Trophoblast cell (in vitro differentiated cells and primary cell): ENCODE measurements around the gene YBX2.
"Not testable (repeated sequence)": the region's sequence is repeated elsewhere in the genome, so short reads cannot be mapped to it uniquely, and the experiment has no call there.

Experiments
- DNase-seq, 2 donors: peaks; one replicate each; pipeline ENCODE4 v3.0.0-alpha.2; 2016
- H2AFZ ChIP-seq: 2 replicates; pipeline ENCODE4 v1.6.1; 2013; ENCODE audit warnings: low read length, moderate library complexity, mild to moderate bottlenecking; ENCODE audit not compliant: insufficient read depth, poor library complexity
- H2AK5ac ChIP-seq: 2 replicates; pipeline ENCODE4 v1.6.1; 2013; ENCODE audit warnings: mild to moderate bottlenecking, low read length
- H2BK120ac ChIP-seq: 2 replicates; pipeline ENCODE4 v1.6.1; 2013; ENCODE audit warnings: low read length, mild to moderate bottlenecking, moderate library complexity; ENCODE audit not compliant: insufficient read depth, poor library complexity
- H2BK12ac ChIP-seq: 2 replicates; pipeline ENCODE4 v1.6.1; 2013; ENCODE audit warnings: mild to moderate bottlenecking, low read length, moderate library complexity
- H2BK5ac ChIP-seq: 2 replicates; pipeline ENCODE4 v1.6.1; 2013; ENCODE audit warnings: low read length, low read depth, moderate library complexity, mild to moderate bottlenecking; ENCODE audit not compliant: poor library complexity
- H3K14ac ChIP-seq: 2 replicates; pipeline ENCODE4 v1.6.1; 2013; ENCODE audit warnings: mild to moderate bottlenecking, low read length
- H3K18ac ChIP-seq: 2 replicates; pipeline ENCODE4 v1.6.1; 2013; ENCODE audit warnings: mild to moderate bottlenecking, low read length
- H3K23ac ChIP-seq: 2 replicates; pipeline ENCODE4 v1.6.1; 2013; ENCODE audit warnings: low read length
- H3K27ac ChIP-seq: 2 replicates; pipeline ENCODE4 v1.5.1; 2013; ENCODE audit warnings: low read depth, mild to moderate bottlenecking, inconsistent platforms, low read length, moderate library complexity
- H3K27me3 ChIP-seq: 2 replicates; pipeline ENCODE4 v1.6.1; 2013; ENCODE audit warnings: inconsistent platforms, mild to moderate bottlenecking, low read length, moderate library complexity; ENCODE audit not compliant: insufficient read depth
- H3K36me3 ChIP-seq, 2 experiments: 1 replicate in 1 of 2; 2 replicates in 1 of 2; pipeline ENCODE4 v1.6.1; 2013; ENCODE audit warnings: low read length in 2 of 2, mild to moderate bottlenecking in 2 of 2, moderate library complexity in 1 of 2; ENCODE audit not compliant: insufficient read depth in 2 of 2, control insufficient read depth in 1 of 2
- H3K4ac ChIP-seq: 2 replicates; pipeline ENCODE4 v1.6.1; 2013; ENCODE audit warnings: low read depth, mild to moderate bottlenecking, low read length, moderate library complexity
- H3K4me1 ChIP-seq, 2 experiments: 1 replicate in 1 of 2; 2 replicates in 1 of 2; pipeline ENCODE4 v1.6.1; 2013; ENCODE audit warnings: low read length in 2 of 2, mild to moderate bottlenecking in 2 of 2, moderate library complexity in 1 of 2; ENCODE audit not compliant: insufficient read depth in 2 of 2, control insufficient read depth in 1 of 2
- H3K4me2 ChIP-seq: 2 replicates; pipeline ENCODE4 v1.6.1; 2013; ENCODE audit warnings: inconsistent platforms, mild to moderate bottlenecking, low read length, moderate library complexity
- H3K4me3 ChIP-seq: 2 replicates; pipeline ENCODE4 v1.5.1; 2013; ENCODE audit warnings: mild to moderate bottlenecking, low read depth, low read length, inconsistent platforms
- H3K79me1 ChIP-seq: one replicate; pipeline ENCODE4 v1.6.1; 2013; ENCODE audit warnings: low read length
- H3K79me2 ChIP-seq: 2 replicates; pipeline ENCODE4 v1.6.1; 2013; ENCODE audit warnings: low read length, mild to moderate bottlenecking; ENCODE audit not compliant: control insufficient read depth, insufficient read depth, poor library complexity
- H3K9ac ChIP-seq: 2 replicates; pipeline ENCODE4 v1.6.1; 2013; ENCODE audit warnings: mild to moderate bottlenecking, low read length
- H3K9me3 ChIP-seq: 2 replicates; pipeline ENCODE4 v1.6.1; 2013; ENCODE audit warnings: low read depth, mild to moderate bottlenecking, control low read depth, inconsistent platforms, low read length; ENCODE audit not compliant: insufficient read depth
- H4K12ac ChIP-seq: 2 replicates; pipeline ENCODE4 v1.6.1; 2013; ENCODE audit warnings: low read depth, mild to moderate bottlenecking, low read length, moderate library complexity
- H4K8ac ChIP-seq: 2 replicates; pipeline ENCODE4 v1.6.1; 2013; ENCODE audit warnings: low read depth, mild to moderate bottlenecking, low read length, moderate library complexity
- H4K91ac ChIP-seq: one replicate; pipeline ENCODE4 v1.6.1; 2013; ENCODE audit warnings: low read depth, mild to moderate bottlenecking, low read length, moderate library complexity
- WGBS: extraction: QIAGEN DNeasy Blood & Tissue Kit; methylation state at CpG from one replicate; pipeline ENCODE4 v1.1.7; 2013; ENCODE audit warnings: missing lambda C conversion rate; ENCODE audit not compliant: insufficient read length, insufficient coverage; ENCODE audit errors: extremely low coverage; 5-methylcytosine and 5-hydroxymethylcytosine counted together

Gene YBX2

GRCh38 chr17:7243838-7244237 is 50.6 kb downstream of the YBX2 start:
- not testable (repeated sequence) for H3K27ac ChIP-seq, H3K4me3 ChIP-seq

GRCh38 chr17:7243453-7243729 is 51.0 kb downstream of the YBX2 start:
- Histone ChIP-seq H3K4ac (peak overlapping the region; percentile 38), H3K14ac (peak overlapping the region; percentile 41), H3K79me1 (peaks cover 22% of the 10 kb centered on the region), H3K36me3 (peaks cover 20 to 36% of the 10 kb centered on the region in 2 experiments), H3K79me2 (peaks cover 17% of the 10 kb centered on the region), H2BK5ac (peak overlapping the region; percentile 55), H3K4me2 (peak overlapping the region; percentile 71), H3K27ac (peak overlapping the region; percentile 99), H2AK5ac (peak overlapping the region; percentile 81), H4K12ac (peak overlapping the region; percentile 79), H3K27me3 (no peaks in the 10 kb centered on the region), H3K9me3 (peaks cover 2% of the 10 kb centered on the region), H2AFZ (peak overlapping the region; percentile 20), H3K18ac (peak overlapping the region; percentile 42), H2BK12ac (no peak overlapping the region), H3K4me1 (peaks cover 10 to 12% of the 10 kb centered on the region in 2 experiments), H3K23ac (no peak overlapping the region), H3K4me3 (peak overlapping the region; percentile 66), H3K9ac (peak overlapping the region; percentile 55), H4K8ac (peak overlapping the region; percentile 82), H2BK120ac (peak overlapping the region; percentile 8), H4K91ac (peak overlapping the region; percentile 46)
- DNase-seq: no peak
- WGBS: no CpG with 5 or more reads among the region's 2 CpGs

More at GRCh38 chr17:7243838-7244237, 50.6 kb downstream of the YBX2 start:
- not testable (repeated sequence) for H4K8ac ChIP-seq, H2AK5ac ChIP-seq, DNase-seq, H4K12ac ChIP-seq, H2BK120ac ChIP-seq, H3K27me3 ChIP-seq, H2BK12ac ChIP-seq, H2AFZ ChIP-seq, H4K91ac ChIP-seq, H3K14ac ChIP-seq, H3K4me2 ChIP-seq, H3K9me3 ChIP-seq, H2BK5ac ChIP-seq, H3K4ac ChIP-seq, H3K18ac ChIP-seq, H3K9ac ChIP-seq, H3K23ac ChIP-seq
- peaks cover 18% of the 10 kb centered on the region for H3K79me2 ChIP-seq
- WGBS: no CpG with 5 or more reads among the region's 10 CpGs
- H3K4me1 ChIP-seq: peaks cover 10 to 12% of the 10 kb centered on the region in 2 experiments
- H3K79me1 ChIP-seq: peaks cover 19% of the 10 kb centered on the region
- peaks cover 20 to 36% of the 10 kb centered on the region in 2 experiments for H3K36me3 ChIP-seq

GRCh38 chr17:7242717-7243452 is 51.6 kb downstream of the YBX2 start:
- Histone ChIP-seq H3K4ac (peak overlapping the region; percentile 38), H3K18ac (peak overlapping the region; percentile 50), H3K27me3 (no peaks in the 10 kb centered on the region), H4K8ac (peak overlapping the region; percentile 89), H3K23ac (no peak overlapping the region), H2BK120ac (peak overlapping the region; percentile 70), H3K79me1 (peaks cover 24% of the 10 kb centered on the region), H3K79me2 (peaks cover 19% of the 10 kb centered on the region), H3K4me3 (peak overlapping the region; percentile 94), H3K4me2 (peak overlapping the region; percentile 71), H4K12ac (peak overlapping the region; percentile 79), H3K9ac (peak overlapping the region; percentile 80), H3K9me3 (peaks cover 2% of the 10 kb centered on the region), H3K14ac (peak overlapping the region; percentile 82), H2AFZ (peak overlapping the region; percentile 48), H2BK5ac (peak overlapping the region; percentile 95), H3K36me3 (peaks cover 20 to 36% of the 10 kb centered on the region in 2 experiments), H2AK5ac (peak overlapping the region; percentile 81), H2BK12ac (no peak overlapping the region), H4K91ac (peak overlapping the region; percentile 88), H3K27ac (peak overlapping the region; percentile 99), H3K4me1 (peaks cover 10 to 12% of the 10 kb centered on the region in 2 experiments)
- DNase-seq: peak; percentile 93 to 97
- no CpG with 5 or more reads among the region's 49 CpGs for WGBS

GRCh38 chr17:7241783-7242716 is 52.4 kb downstream of the YBX2 start, which contains the start of gene GABARAP:
GABARAP (minus strand) TSS chr17:7242449; CDS start chr17:7242330, 119 bp downstream.
- H3K27ac ChIP-seq: peak within 1 kb of the TSS; percentile 99
- peak within 1 kb of the TSS; percentile 99 for H4K91ac ChIP-seq
- H3K14ac ChIP-seq: peak within 1 kb of the TSS; percentile 99
- peak within 1 kb of the TSS; percentile 95 for H2BK5ac ChIP-seq
- no peaks in the 10 kb centered on the region for H3K27me3 ChIP-seq
- H3K23ac ChIP-seq: no peak within 1 kb of the TSS
- peak within 1 kb of the TSS; percentile 94 for H3K4me3 ChIP-seq
- peak within 1 kb of the TSS; percentile 98 for H3K18ac ChIP-seq
- peak; percentile 76 to 93 for DNase-seq
- peak within 1 kb of the TSS; percentile 96 for H3K9ac ChIP-seq
- peak within 1 kb of the TSS; percentile 99 for H2AK5ac ChIP-seq
- peak within 1 kb of the TSS; percentile 98 for H4K8ac ChIP-seq
- no CpG with 5 or more reads among the region's 62 CpGs for WGBS
- H2BK120ac ChIP-seq: peak within 1 kb of the TSS; percentile 96
- H3K79me1 ChIP-seq: peaks cover 27% of the 10 kb centered on the region
- H3K4me2 ChIP-seq: peak within 1 kb of the TSS; percentile 92
- peak within 1 kb of the TSS; percentile 97 for H4K12ac ChIP-seq
- H3K4me1 ChIP-seq: peaks cover 12 to 14% of the 10 kb centered on the region in 2 experiments
- H3K36me3 ChIP-seq: peaks cover 20 to 38% of the 10 kb centered on the region in 2 experiments
- peak within 1 kb of the TSS; percentile 99 for H3K4ac ChIP-seq
- peak within 1 kb of the TSS; percentile 72 for H2BK12ac ChIP-seq
- peaks cover 2% of the 10 kb centered on the region for H3K9me3 ChIP-seq
- peaks cover 23% of the 10 kb centered on the region for H3K79me2 ChIP-seq
- peak within 1 kb of the TSS; percentile 72 for H2AFZ ChIP-seq
